Panc1 (cell line): ENCODE data around the gene NF1. TPM values are rescaled to one million over a fixed set of nuclear protein-coding genes. Genes with fewer than 3 reads are reported as not detected.

Source experiments
- ATAC-seq: fragments of 200-7000 bp; cut with Tn5 transposase; 2 replicates; pipeline ENCODE4 v1.9.1; 2020; ENCODE audit warnings: mild to moderate bottlenecking, moderate library complexity
- BruUV-seq: library from RNA; stranded (reverse); fragments of 400-500 nt; replicated peaks from 2 replicates; lab custom pipeline; 2021; lab: Mats Ljungman, UMichigan
- CTCF ChIA-PET: fragments of 300-600 bp; sonication (Branson Sonifier 250); formaldehyde crosslinking; loops from one replicate; lab custom pipeline; 2022; ENCODE audit warnings: antibody characterized with exemption; lab: Charles Lee
- POLR2A ChIA-PET: fragments of 300-600 bp; sonication (Branson Sonifier 250); formaldehyde crosslinking; loops from one replicate; lab custom pipeline; 2022; ENCODE audit warnings: antibody characterized with exemption; lab: Charles Lee
- DNase-seq: peaks from one replicate; pipeline ENCODE4 v3.0.0-alpha.2; 2010; ENCODE audit warnings: low read depth, low spot score
- H3K27ac ChIP-seq: 2 replicates; pipeline ENCODE4 v1.5.1; 2011; ENCODE audit warnings: mild to moderate bottlenecking, low read length, inconsistent platforms
- H3K27me3 ChIP-seq: fragments of 200-500 bp; sonication (Bioruptor generic); 2 replicates; pipeline ENCODE4 v1.6.0; 2014; ENCODE audit warnings: low read length, inconsistent platforms; ENCODE audit not compliant: control insufficient read depth, insufficient read depth
- H3K36me3 ChIP-seq: fragments of 200-500 bp; sonication (Bioruptor generic); 2 replicates; pipeline ENCODE4 v1.5.1; 2014; ENCODE audit warnings: inconsistent platforms, mild to moderate bottlenecking, low read length, moderate library complexity; ENCODE audit not compliant: control insufficient read depth, insufficient read depth
- H3K4me1 ChIP-seq: 2 replicates; pipeline ENCODE4 v1.5.1; 2011; ENCODE audit warnings: inconsistent platforms, mild to moderate bottlenecking, low read length, moderate library complexity; ENCODE audit not compliant: control insufficient read depth, insufficient read depth
- H3K4me3 ChIP-seq, 2 experiments: 2 replicates each; pipeline ENCODE4 v1.5.1; 2011 to 2012; ENCODE audit warnings: low read depth in 2 of 2, low read length in 2 of 2, mild to moderate bottlenecking in 2 of 2, inconsistent platforms in 1 of 2, moderate library complexity in 1 of 2
- H3K9me3 ChIP-seq: fragments of 200-500 bp; sonication (Bioruptor generic); 2 replicates; pipeline ENCODE4 v1.5.1; 2014; ENCODE audit warnings: low read depth, mild to moderate bottlenecking, inconsistent platforms, low read length, moderate library complexity; ENCODE audit not compliant: control insufficient read depth, insufficient read depth
- POLR2AphosphoS5 ChIP-seq: IDR thresholded peaks from 2 replicates; pipeline ENCODE4 v1.6.1; 2012; ENCODE audit warnings: mild to moderate bottlenecking, low read depth, low read length, moderate library complexity
- SIN3A ChIP-seq: IDR thresholded peaks from 2 replicates; pipeline ENCODE4 v1.6.1; 2012; ENCODE audit warnings: low read depth, mild to moderate bottlenecking, low read length, moderate library complexity, borderline replicate concordance; ENCODE audit not compliant: insufficient read depth
- TCF7L2 ChIP-seq: IDR thresholded peaks from 2 replicates; pipeline ENCODE4 v1.6.1; 2011; ENCODE audit warnings: mild to moderate bottlenecking, low read depth, low read length, inconsistent platforms
- in situ Hi-C: cut with HindIII; loops from 2 replicates; pipeline ENCODE4 v1.10.0; 2016; ENCODE audit warnings: low sequenced_read_pairs, low pct_unique_long_range_greater_than_20kb
- intact Hi-C: fragments of 100-400 bp; cut with micrococcal nuclease; formaldehyde crosslinking; loops from one replicate; pipeline ENCODE4 v1.10.0; 2022; ENCODE audit not compliant: unreplicated experiment
- total RNA-seq: library from RNA; stranded (reverse); gene quantifications from one replicate; pipeline ENCODE4 v1.2.1, GENCODE V29; 2021; ENCODE audit not compliant: unreplicated experiment
- TF ChIP-seq, protein P1 (sequence below): fragments of 450-650 bp; IDR thresholded peaks from 2 replicates; pipeline ENCODE4 v1.5.1; 2017; ENCODE audit warnings: mild to moderate bottlenecking
- TF ChIP-seq, protein P2 (sequence below), 2 experiments: IDR thresholded peaks; 2 replicates each; pipeline ENCODE4 v1.6.1; 2011 to 2012; ENCODE audit warnings: low read depth in 2 of 2, control low read depth in 1 of 2, low read length in 1 of 2, mild to moderate bottlenecking in 1 of 2, moderate library complexity in 1 of 2; ENCODE audit not compliant: insufficient read depth in 1 of 2

Gene NF1
- total RNA-seq, 1 experiment from 2014 or later = 82.5 TPM

DNA sequence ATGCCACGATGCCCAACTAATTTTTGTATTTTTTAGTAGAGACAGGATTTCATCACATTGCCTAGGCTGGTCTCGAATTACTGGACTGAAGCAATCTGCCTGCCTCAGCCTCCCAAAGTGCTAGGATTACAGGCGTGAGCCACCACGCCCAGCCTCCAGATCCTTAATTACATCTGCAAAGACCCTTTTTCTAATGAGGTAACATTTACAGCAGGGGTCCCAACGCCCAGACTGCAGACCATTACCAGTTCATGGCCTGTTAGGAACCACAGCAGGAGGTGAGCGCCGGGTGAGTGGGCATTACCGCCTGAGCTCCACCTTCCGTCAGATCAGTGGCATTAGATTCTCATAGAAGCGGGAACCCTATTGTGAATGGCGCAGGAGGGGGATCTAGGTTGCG lies 292.7 kb downstream of the NF1 start:
- no peak for ATAC-seq
- POLR2A ChIA-PET = no interaction called here
- DNase-seq = no peak
- Histone ChIP-seq H3K4me1 (no peaks in the 10 kb centered on the region), H3K27me3 (no peaks in the 10 kb centered on the region), H3K9me3 (no peaks in the 10 kb centered on the region), H3K4me3 (no peak overlapping the region), H3K27ac (no peak overlapping the region), H3K36me3 (no peaks in the 10 kb centered on the region)
- intact Hi-C loops = loop anchor here (5.0 kb wide), 1 partner anchor 140 kb away; no protein-coding TSS in a partner anchor
- in situ Hi-C loops = no loop called here
- TF ChIP-seq, protein P1, sequence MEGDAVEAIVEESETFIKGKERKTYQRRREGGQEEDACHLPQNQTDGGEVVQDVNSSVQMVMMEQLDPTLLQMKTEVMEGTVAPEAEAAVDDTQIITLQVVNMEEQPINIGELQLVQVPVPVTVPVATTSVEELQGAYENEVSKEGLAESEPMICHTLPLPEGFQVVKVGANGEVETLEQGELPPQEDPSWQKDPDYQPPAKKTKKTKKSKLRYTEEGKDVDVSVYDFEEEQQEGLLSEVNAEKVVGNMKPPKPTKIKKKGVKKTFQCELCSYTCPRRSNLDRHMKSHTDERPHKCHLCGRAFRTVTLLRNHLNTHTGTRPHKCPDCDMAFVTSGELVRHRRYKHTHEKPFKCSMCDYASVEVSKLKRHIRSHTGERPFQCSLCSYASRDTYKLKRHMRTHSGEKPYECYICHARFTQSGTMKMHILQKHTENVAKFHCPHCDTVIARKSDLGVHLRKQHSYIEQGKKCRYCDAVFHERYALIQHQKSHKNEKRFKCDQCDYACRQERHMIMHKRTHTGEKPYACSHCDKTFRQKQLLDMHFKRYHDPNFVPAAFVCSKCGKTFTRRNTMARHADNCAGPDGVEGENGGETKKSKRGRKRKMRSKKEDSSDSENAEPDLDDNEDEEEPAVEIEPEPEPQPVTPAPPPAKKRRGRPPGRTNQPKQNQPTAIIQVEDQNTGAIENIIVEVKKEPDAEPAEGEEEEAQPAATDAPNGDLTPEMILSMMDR = no peak
- TF ChIP-seq SIN3A (no peak), TCF7L2 (no peak), POLR2AphosphoS5 (no peak)
- TF ChIP-seq, protein P2, sequence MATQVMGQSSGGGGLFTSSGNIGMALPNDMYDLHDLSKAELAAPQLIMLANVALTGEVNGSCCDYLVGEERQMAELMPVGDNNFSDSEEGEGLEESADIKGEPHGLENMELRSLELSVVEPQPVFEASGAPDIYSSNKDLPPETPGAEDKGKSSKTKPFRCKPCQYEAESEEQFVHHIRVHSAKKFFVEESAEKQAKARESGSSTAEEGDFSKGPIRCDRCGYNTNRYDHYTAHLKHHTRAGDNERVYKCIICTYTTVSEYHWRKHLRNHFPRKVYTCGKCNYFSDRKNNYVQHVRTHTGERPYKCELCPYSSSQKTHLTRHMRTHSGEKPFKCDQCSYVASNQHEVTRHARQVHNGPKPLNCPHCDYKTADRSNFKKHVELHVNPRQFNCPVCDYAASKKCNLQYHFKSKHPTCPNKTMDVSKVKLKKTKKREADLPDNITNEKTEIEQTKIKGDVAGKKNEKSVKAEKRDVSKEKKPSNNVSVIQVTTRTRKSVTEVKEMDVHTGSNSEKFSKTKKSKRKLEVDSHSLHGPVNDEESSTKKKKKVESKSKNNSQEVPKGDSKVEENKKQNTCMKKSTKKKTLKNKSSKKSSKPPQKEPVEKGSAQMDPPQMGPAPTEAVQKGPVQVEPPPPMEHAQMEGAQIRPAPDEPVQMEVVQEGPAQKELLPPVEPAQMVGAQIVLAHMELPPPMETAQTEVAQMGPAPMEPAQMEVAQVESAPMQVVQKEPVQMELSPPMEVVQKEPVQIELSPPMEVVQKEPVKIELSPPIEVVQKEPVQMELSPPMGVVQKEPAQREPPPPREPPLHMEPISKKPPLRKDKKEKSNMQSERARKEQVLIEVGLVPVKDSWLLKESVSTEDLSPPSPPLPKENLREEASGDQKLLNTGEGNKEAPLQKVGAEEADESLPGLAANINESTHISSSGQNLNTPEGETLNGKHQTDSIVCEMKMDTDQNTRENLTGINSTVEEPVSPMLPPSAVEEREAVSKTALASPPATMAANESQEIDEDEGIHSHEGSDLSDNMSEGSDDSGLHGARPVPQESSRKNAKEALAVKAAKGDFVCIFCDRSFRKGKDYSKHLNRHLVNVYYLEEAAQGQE (IDR thresholded peaks at IDR 0.05; ENCODE audit: insufficient read depth in 1 of 2, low read depth in 2 of 2, low read length in 1 of 2) = no peak
- CTCF ChIA-PET = no interaction called here
- no TSS peak for BruUV-seq

DNA sequence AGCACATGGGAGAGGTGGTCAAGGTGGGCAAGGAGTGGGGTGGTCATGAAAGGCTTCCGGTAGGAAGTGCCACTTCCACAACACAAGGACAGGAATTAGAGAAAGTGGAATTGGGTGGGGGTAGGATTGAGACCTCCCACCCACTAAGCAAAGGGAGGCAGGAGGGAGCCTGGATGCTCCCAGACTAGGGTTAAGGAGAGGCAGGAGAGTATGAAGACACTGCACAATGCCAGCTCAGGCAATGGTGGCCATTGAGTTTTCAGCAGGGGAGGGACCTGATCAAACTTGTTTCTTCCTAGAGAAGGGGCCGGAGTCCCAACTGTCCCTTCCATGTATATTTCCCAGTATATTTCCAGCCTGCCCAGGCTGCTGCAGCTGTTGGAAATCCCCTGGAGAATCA lies 293.6 kb downstream of the NF1 start:
- no peak overlapping the region for H3K4me3 ChIP-seq
- H3K36me3 ChIP-seq = no peaks in the 10 kb centered on the region
- intact Hi-C loops (loop anchor here (5.0 kb wide), 1 partner anchor 139 kb away; no protein-coding TSS in a partner anchor), in situ Hi-C loops (no loop called here)
- DNase-seq (no peak), ATAC-seq (no peak)
- TF ChIP-seq POLR2AphosphoS5 = no peak
- no peak for TF ChIP-seq SIN3A
- TF ChIP-seq, protein P1 = no peak
- TF ChIP-seq, protein P2 (IDR thresholded peaks at IDR 0.05; ENCODE audit: insufficient read depth in 1 of 2, low read depth in 2 of 2, low read length in 1 of 2) = no peak
- no peak for TF ChIP-seq TCF7L2
- H3K27me3 ChIP-seq = no peaks in the 10 kb centered on the region
- BruUV-seq = no TSS peak
- H3K9me3 ChIP-seq = no peaks in the 10 kb centered on the region
- no peak overlapping the region for H3K27ac ChIP-seq
- POLR2A ChIA-PET = no interaction called here
- H3K4me1 ChIP-seq = no peaks in the 10 kb centered on the region
- CTCF ChIA-PET = interaction anchor here (0.6 kb wide), 1 partner anchor 93 kb away, joined by 4 read pairs; no protein-coding TSS in a partner anchor
